ENCODE results near the gene SIRPG. TPM values are rescaled to one million over a fixed set of nuclear protein-coding genes. Genes with fewer than 3 reads are reported as not detected.

SIRPG gene
- total and polyA plus RNA-seq, 5 experiments from 2014 or later, result 47.5 to 246 (median 165) TPM

DNA sequence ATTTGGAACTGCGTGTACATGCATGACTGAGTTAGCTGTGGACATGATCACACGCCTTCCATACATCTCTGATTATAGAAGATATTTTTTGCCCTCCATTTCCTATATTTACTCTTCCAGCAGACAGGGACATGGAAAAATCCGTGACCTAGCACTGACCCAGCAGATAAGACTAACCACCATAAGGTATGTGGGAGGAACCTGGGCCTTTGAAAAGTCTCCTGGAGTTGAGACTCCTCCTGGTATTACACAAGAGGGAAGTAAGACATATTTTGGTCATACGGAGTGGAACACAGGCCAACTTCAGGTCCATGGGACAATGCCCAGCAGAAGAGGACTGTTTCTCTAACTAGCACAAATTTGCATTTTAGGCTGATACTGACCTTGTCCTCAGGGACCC lies 24.0 kb downstream of the SIRPG start:
- H3K36me3 Mint-ChIP-seq, result peaks cover 14 to 83% (median 49%) of the 10 kb centered on the region in 3 donors
- peak overlapping the region; percentile 51 to 95 (median 87) for H3K27ac Mint-ChIP-seq
- no peaks in the 10 kb centered on the region for H3K9me3 Mint-ChIP-seq
- H3K27me3 Mint-ChIP-seq, result no peaks in the 10 kb centered on the region
- POLR2A ChIA-PET, result no interaction called here
- DNase-seq (no peak), ATAC-seq (no peak)
- peaks cover 30 to 74% (median 52%) of the 10 kb centered on the region in 4 donors for H3K4me1 Mint-ChIP-seq
- H3K4me3 Mint-ChIP-seq, result peak overlapping the region in 7 of 10 donors; percentile 11 to 81 (median 40)

DNA sequence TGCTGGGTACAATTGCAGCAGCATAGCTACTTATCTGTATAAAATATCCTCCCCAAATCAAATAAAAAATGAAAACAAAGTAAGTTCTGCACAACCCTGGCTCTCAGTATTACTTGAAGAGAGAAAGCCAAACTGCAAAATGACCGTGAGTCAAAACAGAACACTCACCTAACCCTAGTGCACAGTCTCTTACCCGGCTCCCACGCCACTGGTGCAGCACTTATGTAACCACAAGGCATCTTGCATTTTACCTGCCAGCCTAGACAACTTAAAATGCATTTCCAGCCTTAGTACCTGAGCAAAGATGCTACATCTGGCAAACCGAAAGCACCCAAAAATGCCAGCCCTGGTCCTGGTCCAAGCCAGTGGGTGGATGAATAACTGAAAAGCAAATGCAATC lies 25.4 kb downstream of the SIRPG start:
- no peaks in the 10 kb centered on the region for H3K9me3 Mint-ChIP-seq
- H3K27me3 Mint-ChIP-seq, result no peaks in the 10 kb centered on the region
- peaks cover 14 to 95% (median 47%) of the 10 kb centered on the region in 3 donors for H3K36me3 Mint-ChIP-seq
- peaks cover 33 to 72% (median 58%) of the 10 kb centered on the region in 4 donors for H3K4me1 Mint-ChIP-seq
- DNase-seq (peak in 1 of 10 donors; percentile 20), ATAC-seq (peak; percentile 59 to 80)
- POLR2A ChIA-PET, result interaction anchor here (0.8 to 1.9 kb wide), 3 partner anchors 9 to 27 kb away, joined by 3 to 4 read pairs (median 3); partner anchors contain the start of gene SIRPG
- H3K27ac Mint-ChIP-seq, result peak overlapping the region; percentile 88 to 95 (median 92)
- H3K4me3 Mint-ChIP-seq, result peak overlapping the region; percentile 33 to 77 (median 62)

DNA sequence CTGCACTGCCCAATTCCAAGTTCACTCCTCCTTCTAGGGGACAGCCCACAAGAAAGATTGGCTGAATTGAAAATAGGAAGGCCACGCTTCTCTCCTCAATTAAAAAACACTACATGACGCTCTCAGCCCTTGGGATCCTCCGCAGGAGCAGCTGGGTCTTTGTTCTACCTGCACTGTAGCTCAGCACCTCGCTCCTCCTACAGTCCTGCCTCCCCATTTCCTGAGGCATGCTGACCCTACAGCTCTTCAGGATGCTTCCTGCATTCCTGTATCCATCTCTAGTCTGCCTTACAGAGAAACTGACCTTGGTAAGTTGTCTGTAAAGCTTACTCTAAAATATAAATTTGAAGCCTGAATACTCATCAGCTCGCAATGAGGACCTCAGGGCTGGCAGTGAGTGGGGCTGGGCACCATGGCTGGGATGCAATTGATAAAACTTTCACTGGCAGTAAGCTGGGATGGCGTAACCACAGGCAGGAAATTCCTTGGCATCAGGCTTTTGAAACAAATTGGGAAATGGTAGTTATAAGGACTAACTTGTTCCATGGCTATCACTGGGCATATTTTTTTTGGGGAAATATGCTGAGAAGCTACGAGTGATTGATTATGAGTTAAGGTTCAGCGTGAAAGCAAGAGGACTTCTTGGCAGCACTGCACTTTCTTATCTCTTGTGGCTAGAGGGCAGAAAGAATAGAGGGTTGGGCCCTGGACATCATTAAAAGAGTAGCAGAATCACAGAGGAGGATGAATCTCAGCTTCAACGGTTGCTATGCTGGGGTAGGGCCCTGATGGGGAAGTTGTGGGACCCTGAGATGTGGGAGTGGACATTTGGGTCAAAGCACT lies 26.0 kb downstream of the SIRPG start:
- POLR2A ChIA-PET, result interaction anchor here (0.8 to 1.9 kb wide), 4 partner anchors 8 to 28 kb away, joined by 3 to 4 read pairs (median 3); partner anchors contain the start of gene SIRPG
- peak overlapping the region; percentile 88 to 95 (median 92) for H3K27ac Mint-ChIP-seq

DNA sequence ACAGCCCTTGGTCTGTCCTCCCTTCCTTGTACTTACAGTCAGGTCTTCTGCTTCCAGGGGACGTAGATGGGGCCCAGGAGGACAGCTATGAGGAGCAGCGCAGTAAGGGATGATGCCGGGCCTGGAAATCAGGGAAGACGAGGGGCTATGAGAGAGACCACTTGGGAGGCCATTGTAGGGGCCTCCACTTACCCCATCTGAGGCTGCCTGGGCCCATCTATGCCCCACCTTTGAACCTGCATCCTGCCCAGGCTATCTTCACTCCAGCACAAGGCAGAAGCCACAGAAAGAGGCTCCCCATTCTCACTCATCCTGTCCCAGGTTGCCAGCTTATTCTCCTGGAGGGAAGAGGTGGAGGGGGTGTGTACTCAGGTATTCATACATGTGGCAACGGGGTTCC lies 27.4 kb downstream of the SIRPG start:
- H3K4me1 Mint-ChIP-seq, result peaks cover 43 to 75% (median 63%) of the 10 kb centered on the region in 4 donors
- POLR2A ChIA-PET, result interaction anchor here (0.6 kb wide), 1 partner anchor 11 kb away, joined by 3 read pairs; no protein-coding TSS in a partner anchor

More for the DNA sequence above, 26.0 kb downstream of the SIRPG start:
- Mint-ChIP-seq H3K4me1 (peaks cover 36 to 73% (median 59%) of the 10 kb centered on the region in 4 donors), H3K4me3 (peak overlapping the region in 6 of 10 donors; percentile 14 to 77 (median 47)), H3K27me3 (no peaks in the 10 kb centered on the region), H3K9me3 (no peaks in the 10 kb centered on the region), H3K36me3 (peaks cover 14 to 93% (median 47%) of the 10 kb centered on the region in 3 donors)
- ATAC-seq (peak in 1 of 2 donors; percentile 23), DNase-seq (no peak)

DNA sequence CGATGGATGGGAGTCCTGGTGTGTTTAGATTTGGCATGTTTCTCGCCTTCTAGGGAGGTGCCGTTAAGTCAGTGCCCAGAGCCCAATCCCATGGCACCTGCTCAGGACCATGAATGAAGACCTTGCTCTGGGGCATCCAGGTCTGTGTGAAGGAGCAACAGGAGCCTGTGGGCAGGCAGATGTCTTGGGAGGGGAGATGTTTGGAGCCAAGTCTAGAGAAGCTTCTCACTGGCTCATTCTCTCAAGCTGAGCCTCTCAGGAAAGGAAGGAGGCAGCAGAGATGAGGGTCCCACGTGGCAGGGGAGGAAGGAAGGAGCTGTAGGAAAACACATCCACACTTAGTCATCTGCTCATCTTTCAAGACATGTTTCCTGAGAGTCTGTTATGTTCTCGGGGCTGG lies 28.3 kb downstream of the SIRPG start:
- POLR2A ChIA-PET, result interaction anchor here (0.8 kb wide), 1 partner anchor 9 kb away, joined by 3 read pairs; no protein-coding TSS in a partner anchor
- H3K27ac Mint-ChIP-seq, result peak overlapping the region; percentile 77 to 94 (median 82)
- H3K4me1 Mint-ChIP-seq, result peaks cover 41 to 83% (median 70%) of the 10 kb centered on the region in 4 donors
- DNase-seq (no peak), ATAC-seq (no peak)
- no peaks in the 10 kb centered on the region for H3K27me3 Mint-ChIP-seq
- H3K36me3 Mint-ChIP-seq, result peaks cover 8 to 81% (median 30%) of the 10 kb centered on the region in 3 donors
- no peaks in the 10 kb centered on the region for H3K9me3 Mint-ChIP-seq
- H3K4me3 Mint-ChIP-seq, result no peak overlapping the region

More for the DNA sequence above, 27.4 kb downstream of the SIRPG start:
- DNase-seq, result no peak
- Mint-ChIP-seq H3K9me3 (no peaks in the 10 kb centered on the region), H3K27me3 (no peaks in the 10 kb centered on the region), H3K4me3 (no peak overlapping the region), H3K27ac (peak overlapping the region; percentile 26 to 94 (median 82)), H3K36me3 (peaks cover 8 to 86% (median 35%) of the 10 kb centered on the region in 3 donors)
- no peak for ATAC-seq

DNA sequence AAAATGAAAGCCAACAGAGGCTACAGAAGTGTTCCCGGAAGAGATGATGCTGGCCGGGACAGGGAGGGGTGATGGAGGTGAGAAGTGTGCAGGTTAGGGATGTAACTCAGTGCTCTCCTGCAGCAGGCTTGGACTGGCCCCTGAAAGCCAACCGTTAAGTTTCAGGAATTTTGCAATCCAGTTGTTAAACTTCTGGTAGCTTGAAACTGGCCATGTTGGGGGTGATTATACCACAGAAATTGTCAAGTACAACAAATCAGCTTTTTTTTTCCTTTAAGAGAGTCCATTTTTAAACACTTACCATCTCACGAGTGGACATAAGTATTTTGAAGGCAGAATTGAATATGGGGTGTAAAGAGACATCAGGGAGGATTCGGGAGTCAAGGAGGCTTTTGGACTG lies 29.0 kb downstream of the SIRPG start:
- POLR2A ChIA-PET, result interaction anchor here (0.8 kb wide), 1 partner anchor 10 kb away, joined by 3 read pairs; no protein-coding TSS in a partner anchor
- H3K27ac Mint-ChIP-seq, result peak overlapping the region; percentile 23 to 93 (median 80)
- DNase-seq, result no peak
- H3K36me3 Mint-ChIP-seq, result peaks cover 7 to 74% (median 25%) of the 10 kb centered on the region in 3 donors
- no peaks in the 10 kb centered on the region for H3K27me3 Mint-ChIP-seq
- H3K4me1 Mint-ChIP-seq, result peaks cover 39 to 85% (median 70%) of the 10 kb centered on the region in 4 donors
- no peaks in the 10 kb centered on the region for H3K9me3 Mint-ChIP-seq
- ATAC-seq, result no peak
- no peak overlapping the region for H3K4me3 Mint-ChIP-seq

DNA sequence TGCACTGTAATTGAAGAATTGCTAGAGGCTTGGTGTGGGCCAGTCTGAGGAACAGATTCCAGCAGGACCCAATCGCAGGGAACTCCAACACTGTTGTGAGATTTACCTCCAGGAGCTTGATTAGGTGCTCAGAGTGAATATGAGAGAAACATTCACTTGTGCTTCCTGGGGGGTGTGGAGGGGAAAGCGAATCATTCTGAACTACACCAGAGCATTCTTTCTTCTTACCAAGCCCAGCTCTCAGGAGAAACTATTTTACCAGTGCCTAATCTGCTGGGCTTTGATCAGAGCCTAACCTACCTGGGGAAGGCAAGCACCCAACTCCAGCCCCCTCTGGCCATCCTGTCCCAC lies 30.4 kb downstream of the SIRPG start:
- POLR2A ChIA-PET, result no interaction called here
- H3K27ac Mint-ChIP-seq, result peak overlapping the region; percentile 83 to 93 (median 90)
- DNase-seq, result no peak
- H3K4me3 Mint-ChIP-seq, result no peak overlapping the region
- no peak for ATAC-seq
- peaks cover 39 to 85% (median 71%) of the 10 kb centered on the region in 4 donors for H3K4me1 Mint-ChIP-seq
- peaks cover 5 to 61% (median 21%) of the 10 kb centered on the region in 3 donors for H3K36me3 Mint-ChIP-seq
- H3K27me3 Mint-ChIP-seq, result no peaks in the 10 kb centered on the region
- no peaks in the 10 kb centered on the region for H3K9me3 Mint-ChIP-seq

DNA sequence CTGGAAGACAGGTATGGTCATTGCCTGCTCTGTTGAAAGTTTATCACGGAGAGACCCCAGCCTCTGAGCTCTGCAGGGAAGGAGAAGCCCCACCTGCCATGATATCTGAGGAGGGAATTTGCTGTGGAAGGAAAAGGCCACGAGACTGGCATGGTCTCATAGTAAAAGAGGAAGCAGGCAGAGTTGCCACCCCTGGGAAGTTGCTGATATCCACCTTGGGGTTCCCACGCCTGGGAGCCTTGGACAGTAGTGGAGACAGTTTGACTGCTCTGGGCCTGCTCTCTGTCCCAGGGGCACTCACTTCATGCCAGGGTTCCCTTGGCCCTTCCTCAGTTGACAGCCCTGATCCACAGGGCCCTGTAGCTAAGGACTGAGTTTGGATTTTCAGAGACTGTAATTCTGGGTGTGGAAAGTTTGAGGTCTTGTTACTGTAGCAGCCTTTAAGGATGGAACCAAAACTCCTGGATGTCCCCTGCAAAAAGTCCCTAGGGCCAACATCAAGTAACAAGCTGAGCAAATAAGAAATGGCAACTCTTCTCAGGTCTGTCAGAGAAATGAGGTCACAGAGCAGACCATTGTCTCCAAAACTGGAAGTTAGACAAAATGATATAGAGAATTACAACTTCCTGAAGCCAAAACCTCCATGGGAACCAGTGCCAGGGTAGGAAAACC lies 30.9 kb downstream of the SIRPG start:
- Mint-ChIP-seq H3K9me3 (no peaks in the 10 kb centered on the region), H3K4me1 (peaks cover 34 to 85% (median 70%) of the 10 kb centered on the region in 4 donors), H3K36me3 (peaks cover 5 to 56% (median 21%) of the 10 kb centered on the region in 3 donors), H3K27me3 (no peaks in the 10 kb centered on the region), H3K27ac (peak overlapping the region; percentile 83 to 93 (median 90)), H3K4me3 (no peak overlapping the region)
- POLR2A ChIA-PET, result no interaction called here
- no peak for DNase-seq
- no peak for ATAC-seq

DNA sequence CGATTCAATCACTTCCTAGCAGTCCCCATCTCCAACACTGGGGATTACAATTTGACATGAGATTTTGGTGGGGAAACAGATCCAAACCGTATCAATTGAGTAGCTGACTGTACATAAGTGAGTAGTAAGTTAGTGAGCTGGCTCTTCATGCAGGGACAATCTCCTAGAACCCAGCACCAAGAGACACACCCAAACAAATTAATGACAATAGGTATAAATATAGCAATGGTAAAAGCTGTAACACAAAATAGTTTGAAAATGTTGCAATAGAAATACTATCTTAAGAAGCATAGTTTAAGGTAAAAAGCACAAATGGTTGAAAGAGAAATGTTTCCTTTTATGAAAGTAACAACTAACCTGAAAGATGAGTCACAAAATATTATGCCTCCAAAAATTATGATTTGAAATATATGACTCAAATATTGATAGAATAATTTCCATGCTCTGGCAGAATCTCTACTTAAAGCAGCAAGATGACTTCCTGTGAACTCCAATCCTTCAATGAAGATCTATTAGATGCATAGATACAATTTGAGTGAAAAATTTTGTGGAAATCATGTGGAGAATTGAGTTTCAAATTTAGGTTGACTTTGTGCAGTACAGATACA lies 32.4 kb downstream of the SIRPG start:
- no peak for DNase-seq
- Mint-ChIP-seq H3K27ac (peak overlapping the region; percentile 38 to 91 (median 80)), H3K4me1 (peaks cover 37 to 91% (median 78%) of the 10 kb centered on the region in 4 donors), H3K4me3 (no peak overlapping the region), H3K27me3 (no peaks in the 10 kb centered on the region), H3K9me3 (no peaks in the 10 kb centered on the region), H3K36me3 (peaks cover 5 to 41% (median 20%) of the 10 kb centered on the region in 3 donors)
- POLR2A ChIA-PET, result no interaction called here
- ATAC-seq, result no peak

DNA sequence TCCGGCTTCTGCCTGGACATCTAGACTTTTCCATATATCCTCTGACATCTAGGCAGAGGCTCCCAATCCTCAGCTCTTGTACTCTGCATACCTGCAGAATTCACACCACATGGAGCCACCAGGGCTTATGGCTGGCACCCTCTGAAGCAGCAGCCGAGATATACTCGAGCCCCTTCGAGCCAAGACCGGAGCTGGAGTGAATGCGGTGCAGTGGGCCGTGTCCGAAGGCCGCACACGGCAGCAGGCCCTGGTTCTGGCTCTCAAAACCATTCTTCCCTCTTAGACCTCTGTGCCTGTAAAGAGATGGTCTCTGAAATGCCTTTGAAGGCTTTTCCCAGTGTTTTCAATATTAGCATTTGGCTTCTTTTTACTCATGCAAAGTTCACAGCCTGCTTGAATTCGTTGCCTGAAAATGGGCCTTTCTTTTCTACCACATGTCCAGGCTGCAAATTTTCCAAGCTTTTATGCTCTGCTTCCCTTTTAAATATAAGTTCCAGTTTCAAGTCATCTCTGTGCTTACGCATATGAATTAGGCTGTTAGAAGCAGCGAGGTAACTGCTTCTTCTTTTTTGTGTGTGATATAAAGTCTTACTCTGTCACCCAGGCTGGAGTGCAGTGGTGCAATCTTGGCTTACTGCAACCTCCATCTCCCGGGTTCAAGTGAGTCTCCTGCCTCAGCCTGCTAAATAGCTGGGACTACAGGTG lies 33.9 kb downstream of the SIRPG start:
- no peak for DNase-seq
- H3K27me3 Mint-ChIP-seq, result no peaks in the 10 kb centered on the region
- peak overlapping the region in 6 of 10 donors; percentile 22 to 48 (median 34) for H3K4me3 Mint-ChIP-seq
- POLR2A ChIA-PET, result interaction anchor here (0.7 to 2.1 kb wide), 5 partner anchors 8 to 121 kb away, joined by 3 to 6 read pairs (median 3); no protein-coding TSS in a partner anchor
- H3K36me3 Mint-ChIP-seq, result peaks cover 5 to 27% (median 18%) of the 10 kb centered on the region in 3 donors
- peaks cover 43 to 95% (median 87%) of the 10 kb centered on the region in 4 donors for H3K4me1 Mint-ChIP-seq
- H3K9me3 Mint-ChIP-seq, result no peaks in the 10 kb centered on the region
- peak overlapping the region in 8 of 10 donors; percentile 51 to 93 (median 75) for H3K27ac Mint-ChIP-seq
- no peak for ATAC-seq

DNA sequence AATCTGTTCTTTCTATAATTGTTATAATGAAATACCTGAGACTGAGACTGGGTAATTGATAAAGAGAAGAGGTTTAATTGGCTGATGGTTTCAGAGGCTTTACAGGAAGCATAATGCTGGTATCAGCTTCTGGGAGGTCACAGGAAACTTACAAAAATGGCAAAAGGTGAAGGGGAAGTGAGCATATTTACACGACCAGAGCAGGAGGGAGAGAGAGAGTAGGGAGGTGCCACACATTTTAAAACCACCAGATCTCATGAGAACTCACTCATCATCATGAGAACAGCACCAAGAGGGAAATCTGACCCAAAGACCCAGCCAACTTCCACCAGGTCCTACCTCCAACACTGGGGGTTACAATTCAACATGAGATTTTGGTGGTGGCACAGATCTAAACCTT lies 35.1 kb downstream of the SIRPG start:
- H3K36me3 Mint-ChIP-seq, result peaks cover 11 to 22% (median 22%) of the 10 kb centered on the region in 3 donors
- peak; percentile 58 to 83 for ATAC-seq
- H3K4me3 Mint-ChIP-seq, result peak overlapping the region; percentile 4 to 81 (median 37)
- no peaks in the 10 kb centered on the region for H3K27me3 Mint-ChIP-seq
- H3K27ac Mint-ChIP-seq, result peak overlapping the region; percentile 17 to 93 (median 80)
- peaks cover 0 to 4% (median 0%) of the 10 kb centered on the region in 9 donors for H3K9me3 Mint-ChIP-seq
- POLR2A ChIA-PET, result interaction anchor here (1.2 to 2.1 kb wide), 3 partner anchors 24 to 52 kb away, joined by 3 to 6 read pairs (median 5); no protein-coding TSS in a partner anchor
- H3K4me1 Mint-ChIP-seq, result peaks cover 44 to 90% (median 86%) of the 10 kb centered on the region in 4 donors
- peak in 2 of 10 donors; percentile 33 to 46 for DNase-seq
